K562 (cell line): ENCODE measurements around the gene NPC1. TPM values are rescaled to one million over a fixed set of nuclear protein-coding genes. Genes with fewer than 3 reads are reported as not detected.
A peak's percentile ranks its signal among the peaks of the same experiment; 100 is the strongest.

Experiments
- ATAC-seq: fragments of 200-7000 bp; cut with Tn5 transposase; 3 replicates; pipeline ENCODE4 v1.9.1; 2020; ENCODE audit warnings: moderate library complexity
- BruUV-seq: library from RNA; stranded (reverse); fragments of 400-500 nt; replicated peaks from 2 replicates; lab custom pipeline; 2021; lab: Mats Ljungman, UMichigan
- CTCF ChIA-PET: fragments of 300-600 bp; formaldehyde crosslinking; extraction: SDS; loops from one replicate; lab custom pipeline; 2021; ENCODE audit warnings: low intra/inter-chr PET ratio; lab: Yijun Ruan, JAX
- POLR2A ChIA-PET: fragments of 300-600, 350-650 bp; sonication (Branson Sonifier 250); formaldehyde crosslinking; extraction: SDS; loops from one replicate; lab custom pipeline; 2021; ENCODE audit warnings: antibody characterized with exemption, inconsistent platforms; lab: Yijun Ruan, JAX
- DNase-seq, 4 experiments: peaks; one replicate each; pipeline versions ENCODE4 v3.0.0 to v3.0.0-alpha.2; 2011 to 2018; ENCODE audit warnings: low spot score in 3 of 4, mixed read lengths in 3 of 4; ENCODE audit errors: extremely low read depth in 1 of 4
- FAIRE-seq: peaks from 2 replicates; lab custom pipeline; 2011; peaks lifted over from hg19 to GRCh38; lab: Jason Lieb, UNC
- H2AFZ ChIP-seq: 2 replicates; pipeline ENCODE4 v1.6.0; 2011; ENCODE audit warnings: low read depth, low read length, control low read depth, inconsistent platforms
- H3K27ac ChIP-seq: fragments of 200-600 bp; 3 replicates; pipeline ENCODE4 v1.8.0; 2011; ENCODE audit warnings: low read depth, mild to moderate bottlenecking, control low read depth, inconsistent platforms, low read length, moderate library complexity, mixed read lengths; ENCODE audit errors: extremely low read depth
- H3K27me3 ChIP-seq, 2 experiments: fragments of 300-600 bp in 1 of 2; 2 replicates in 1 of 2; 3 replicates in 1 of 2; pipeline versions ENCODE4 v1.6.0 to v1.8.0; 2011; ENCODE audit warnings: inconsistent platforms in 2 of 2, low read length in 2 of 2, mild to moderate bottlenecking in 1 of 2, mixed read lengths in 1 of 2, moderate library complexity in 1 of 2; ENCODE audit not compliant: control insufficient read depth in 2 of 2, insufficient read depth in 2 of 2
- H3K36me3 ChIP-seq: fragments of 300-600 bp; 3 replicates; pipeline ENCODE4 v1.8.0; 2011; ENCODE audit warnings: mild to moderate bottlenecking, low read length, inconsistent platforms; ENCODE audit not compliant: control insufficient read depth, insufficient read depth
- H3K4me1 ChIP-seq, 2 experiments: fragments of 200-600 bp in 1 of 2; replicated peaks in 1 of 2; 2 replicates in 1 of 2; 3 replicates in 1 of 2; pipeline versions ENCODE4 v1.5.1 to v1.8.0; 2011; ENCODE audit warnings: inconsistent platforms in 2 of 2, low read length in 2 of 2, mild to moderate bottlenecking in 1 of 2, mixed read lengths in 1 of 2, moderate library complexity in 1 of 2; ENCODE audit not compliant: control insufficient read depth in 2 of 2, insufficient read depth in 2 of 2
- H3K4me2 ChIP-seq: 2 replicates; pipeline ENCODE4 v1.6.1; 2011; ENCODE audit warnings: low read length, control low read depth, inconsistent platforms, mixed read lengths; ENCODE audit not compliant: insufficient read depth
- H3K4me3 ChIP-seq: fragments of 200-600 bp; sonication (generic), shearing (Covaris generic); 2 replicates; pipeline ENCODE4 v1.5.1; 2016; ENCODE audit warnings: control low read depth, inconsistent platforms
- H3K79me2 ChIP-seq: fragments of 200-600 bp; 3 replicates; pipeline ENCODE4 v1.8.0; 2011; ENCODE audit warnings: low read length, inconsistent platforms; ENCODE audit not compliant: control insufficient read depth, insufficient read depth
- H3K9ac ChIP-seq, 2 experiments: 2 replicates each; pipeline versions ENCODE4 v1.6.0 to v1.6.1; 2011; ENCODE audit warnings: low read depth in 2 of 2, low read length in 2 of 2, control low read depth in 1 of 2, inconsistent platforms in 1 of 2, mild to moderate bottlenecking in 1 of 2, mixed read lengths in 1 of 2; ENCODE audit not compliant: insufficient read depth in 1 of 2
- H3K9me1 ChIP-seq: one replicate; pipeline ENCODE4 v1.6.0; 2011; ENCODE audit warnings: inconsistent platforms, mild to moderate bottlenecking, low read length, moderate library complexity; ENCODE audit not compliant: control insufficient read depth, insufficient read depth
- H3K9me3 ChIP-seq: replicated peaks from 2 replicates; pipeline ENCODE4 v1.5.1; 2011; ENCODE audit warnings: low read depth, low read length, inconsistent platforms; ENCODE audit not compliant: control insufficient read depth, insufficient read depth
- H4K20me1 ChIP-seq: replicated peaks from 2 replicates; pipeline ENCODE4 v1.6.1; 2011; ENCODE audit warnings: low read length, inconsistent platforms, mixed read lengths; ENCODE audit not compliant: control insufficient read depth, insufficient read depth
- CBFB ChIP-seq: sonication (generic); formaldehyde crosslinking; IDR thresholded peaks from 2 replicates; pipeline ENCODE4 v1.4.0; 2020; ENCODE audit warnings: mild to moderate bottlenecking, missing genetic modification reagents
- GABPB1 ChIP-seq: sonication (generic); formaldehyde crosslinking; IDR thresholded peaks from 2 replicates; pipeline ENCODE4 v1.8.0; 2022; ENCODE audit warnings: mild to moderate bottlenecking, missing genetic modification reagents
- L3MBTL2 ChIP-seq: fragments of 450-650 bp; IDR thresholded peaks from 2 replicates; pipeline ENCODE4 v1.6.1; 2016; ENCODE audit warnings: mild to moderate bottlenecking, moderate library complexity
- POLR2H ChIP-seq: IDR thresholded peaks from 2 replicates; pipeline ENCODE4 v1.6.1; 2016; ENCODE audit warnings: missing genetic modification characterization, low read depth, mild to moderate bottlenecking, control low read depth, missing compliant biosample characterization, moderate library complexity
- SP1 ChIP-seq: sonication (generic); formaldehyde crosslinking; IDR thresholded peaks from 2 replicates; pipeline ENCODE4 v1.8.1; 2022; ENCODE audit warnings: mild to moderate bottlenecking, missing genetic modification reagents
- TEAD4 ChIP-seq, 2 experiments: sonication (generic) in 1 of 2; formaldehyde crosslinking in 1 of 2; IDR thresholded peaks; 2 replicates each; pipeline versions ENCODE4 v1.6.1 to v1.8.0; 2012 to 2022; ENCODE audit warnings: borderline replicate concordance in 1 of 2, inconsistent platforms in 1 of 2, low read length in 1 of 2, mild to moderate bottlenecking in 1 of 2, missing genetic modification reagents in 1 of 2
- ZNF140 ChIP-seq: fragments of 250-450 bp; sonication (Bioruptor Pico); IDR thresholded peaks from 2 replicates; pipeline ENCODE4 v1.8.0; 2021; ENCODE audit warnings: moderate library complexity, mild to moderate bottlenecking, inconsistent platforms
- WGBS: fragments of 100-300 bp; shearing (Covaris generic); methylation state at CpG from one replicate; pipeline ENCODE4 v1.1.6; 2016; ENCODE audit warnings: low coverage, mixed read lengths; ENCODE audit not compliant: insufficient coverage; ENCODE audit errors: missing lambda C conversion rate; 5-methylcytosine and 5-hydroxymethylcytosine counted together
- in situ Hi-C: fragments of 300-500 bp; cut with MboI; formaldehyde crosslinking; loops from 4 replicates; pipeline ENCODE4 v1.15.0; 2018; ENCODE audit warnings: inconsistent platforms, mixed read lengths
- intact Hi-C: fragments of 100-400 bp; cut with micrococcal nuclease; formaldehyde crosslinking; loops from 2 replicates; pipeline ENCODE4 v1.14.2; 2022
- polyA plus RNA-seq, 8 experiments: library from polyadenylated mRNA; depleted of rRNA in 4 of 8; stranded (reverse) in 5 of 8; unstranded in 3 of 8; fragments of >200 nt; fragmentation: Nextera tagmentation in 2 of 8; fragmentation: Illumina TruSeq in 1 of 8; extraction: Ambion mirVana in 2 of 8; extraction: Trizol in 1 of 8; gene quantifications; 2 replicates each; pipeline versions ENCODE4 v1.2.1 to v1.2.3, GENCODE V29; 2011 to 2014; ENCODE audit warnings: inconsistent platforms in 1 of 8, missing spikeins in 1 of 8
- total RNA-seq, 7 experiments: library from RNA; depleted of rRNA in 6 of 7; stranded (reverse); fragments of >200 nt in 6 of 7; fragmentation: Illumina TruSeq in 2 of 7; extraction: Trizol in 2 of 7; gene quantifications; 2 replicates each; pipeline versions ENCODE4 v1.2.1 to v1.2.3, GENCODE V29; 2011 to 2021; ENCODE audit warnings: low replicate concordance in 1 of 7
- TF ChIP-seq, protein P1 (sequence below): fragments of 250-450 bp; sonication (Bioruptor Pico); IDR thresholded peaks from 2 replicates; pipeline ENCODE4 v1.8.0; 2021; ENCODE audit warnings: moderate library complexity, mild to moderate bottlenecking, inconsistent platforms
- TF ChIP-seq, protein P2 (sequence below), 2 experiments: IDR thresholded peaks; 2 replicates each; pipeline ENCODE4 v1.6.1; 2011; ENCODE audit warnings: borderline replicate concordance in 1 of 2, control low read depth in 1 of 2, low read depth in 1 of 2, low read length in 1 of 2, mild to moderate bottlenecking in 1 of 2, mixed read lengths in 1 of 2, moderate library complexity in 1 of 2; ENCODE audit not compliant: insufficient read depth in 1 of 2, insufficient read length in 1 of 2, poor library complexity in 1 of 2, severe bottlenecking in 1 of 2; ENCODE audit errors: extremely low read depth in 1 of 2

The NPC1 gene
- total and polyA plus RNA-seq, 9 of the 15 experiments (the other 6 are each of a cell fraction or from before 2014, with no cell fraction given): 17.1 to 45.9 (median 27.6) TPM

DNA sequence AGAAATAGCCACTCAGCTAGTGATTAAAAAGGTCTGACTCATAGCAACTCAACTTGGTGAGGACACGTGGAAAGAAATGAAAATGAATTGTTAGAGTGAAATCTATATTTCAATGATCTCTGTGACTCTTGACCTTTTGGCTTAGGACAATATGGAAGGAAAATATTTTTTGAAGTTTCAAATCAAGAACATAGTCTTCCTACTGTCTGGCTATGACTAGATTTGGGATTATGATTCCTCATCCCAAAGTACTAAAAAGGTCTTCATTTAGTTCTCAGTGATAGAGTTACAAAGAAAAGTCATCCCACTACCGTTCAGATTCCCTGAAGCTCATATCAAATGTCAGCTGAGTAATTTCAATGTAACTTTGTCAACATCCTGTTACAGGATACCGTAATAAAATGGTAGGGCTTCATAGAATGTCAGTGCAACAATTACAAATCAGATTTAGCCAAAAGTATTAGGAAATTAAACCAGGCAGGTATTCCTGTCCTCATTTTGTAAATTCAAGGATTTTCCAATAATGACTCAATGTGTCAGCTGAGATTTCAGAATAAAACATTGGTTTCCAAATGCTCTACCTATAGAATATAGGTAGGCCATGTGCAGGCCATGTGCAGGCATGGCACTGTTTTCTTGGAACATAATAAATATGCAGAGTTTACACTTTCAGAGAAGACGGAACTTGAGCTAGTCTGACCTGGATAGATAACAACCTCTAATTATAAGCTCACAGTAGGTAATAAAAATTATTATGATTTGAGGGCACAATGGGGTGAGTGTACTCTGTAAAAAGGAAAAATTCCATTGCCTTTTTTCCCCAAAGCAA is 40.4 kb upstream of the NPC1 start:
- FAIRE-seq (no peak), ATAC-seq (no peak), DNase-seq (no peak)
- H3K9ac ChIP-seq: no peak overlapping the region
- peak overlapping the region; percentile 11; the same call in 1 of the 2 replicates for H2AFZ ChIP-seq
- no peaks in the 10 kb centered on the region for H3K36me3 ChIP-seq
- no peak overlapping the region for H3K27ac ChIP-seq
- no peaks in the 10 kb centered on the region for H3K9me1 ChIP-seq
- H3K27me3 ChIP-seq: peaks cover 0 to 7% of the 10 kb centered on the region in 2 experiments; a peak in 2 of 5 replicates
- in situ Hi-C loops (no loop called here), intact Hi-C loops (loop anchor here (10.0 kb wide), 1 partner anchor 288 kb away; no protein-coding TSS in a partner anchor)
- 7% methylated on average over 4 of the region's 4 CpGs for WGBS
- no TSS peak for BruUV-seq
- POLR2A ChIA-PET: no interaction called here
- H3K79me2 ChIP-seq: no peaks in the 10 kb centered on the region
- no peaks in the 10 kb centered on the region for H3K9me3 ChIP-seq
- H3K4me2 ChIP-seq: no peak overlapping the region
- CTCF ChIA-PET: interaction anchor here (0.7 kb wide), 1 partner anchor 178 kb away, joined by 3 read pairs; no protein-coding TSS in a partner anchor
- no peaks in the 10 kb centered on the region; a peak in 2 of 5 replicates for H3K4me1 ChIP-seq
- no peaks in the 10 kb centered on the region for H4K20me1 ChIP-seq
- no peak overlapping the region for H3K4me3 ChIP-seq
- TF ChIP-seq CBFB (CRISPR knock-in tag): no peak
- peak; percentile 25; the same call in 1 of the 2 replicates for TF ChIP-seq TEAD4 (IDR thresholded peaks at IDR 0.05; ENCODE audit: low read length)
- TF ChIP-seq TEAD4 (CRISPR knock-in tag; IDR thresholded peaks at IDR 0.05; ENCODE audit: borderline replicate concordance): no peak
- TF ChIP-seq ZNF140 (CRISPR knock-in tag): no peak
- TF ChIP-seq, protein P1, sequence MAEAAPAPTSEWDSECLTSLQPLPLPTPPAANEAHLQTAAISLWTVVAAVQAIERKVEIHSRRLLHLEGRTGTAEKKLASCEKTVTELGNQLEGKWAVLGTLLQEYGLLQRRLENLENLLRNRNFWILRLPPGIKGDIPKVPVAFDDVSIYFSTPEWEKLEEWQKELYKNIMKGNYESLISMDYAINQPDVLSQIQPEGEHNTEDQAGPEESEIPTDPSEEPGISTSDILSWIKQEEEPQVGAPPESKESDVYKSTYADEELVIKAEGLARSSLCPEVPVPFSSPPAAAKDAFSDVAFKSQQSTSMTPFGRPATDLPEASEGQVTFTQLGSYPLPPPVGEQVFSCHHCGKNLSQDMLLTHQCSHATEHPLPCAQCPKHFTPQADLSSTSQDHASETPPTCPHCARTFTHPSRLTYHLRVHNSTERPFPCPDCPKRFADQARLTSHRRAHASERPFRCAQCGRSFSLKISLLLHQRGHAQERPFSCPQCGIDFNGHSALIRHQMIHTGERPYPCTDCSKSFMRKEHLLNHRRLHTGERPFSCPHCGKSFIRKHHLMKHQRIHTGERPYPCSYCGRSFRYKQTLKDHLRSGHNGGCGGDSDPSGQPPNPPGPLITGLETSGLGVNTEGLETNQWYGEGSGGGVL (CRISPR knock-in tag): no peak
- 0 out of 2 replicates have a peak, but pooled peaks have one; percentile 23 for TF ChIP-seq POLR2H (tag)
- TF ChIP-seq, protein P2, sequence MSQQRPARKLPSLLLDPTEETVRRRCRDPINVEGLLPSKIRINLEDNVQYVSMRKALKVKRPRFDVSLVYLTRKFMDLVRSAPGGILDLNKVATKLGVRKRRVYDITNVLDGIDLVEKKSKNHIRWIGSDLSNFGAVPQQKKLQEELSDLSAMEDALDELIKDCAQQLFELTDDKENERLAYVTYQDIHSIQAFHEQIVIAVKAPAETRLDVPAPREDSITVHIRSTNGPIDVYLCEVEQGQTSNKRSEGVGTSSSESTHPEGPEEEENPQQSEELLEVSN (IDR thresholded peaks at IDR 0.05; ENCODE audit: borderline replicate concordance in 1 of 2, extremely low read depth in 1 of 2, insufficient read depth in 1 of 2, insufficient read length in 1 of 2, low read depth in 1 of 2, low read length in 1 of 2, poor library complexity in 1 of 2, severe bottlenecking in 1 of 2): peak in 1 of 2 experiments; percentile 37
- TF ChIP-seq GABPB1 (CRISPR knock-in tag): no peak
- peak; percentile 83 for TF ChIP-seq L3MBTL2
- TF ChIP-seq SP1 (CRISPR knock-in tag): no peak
